GM12872 (cell line): ENCODE results near the gene PTPRD.

Experiments
- CTCF ChIP-seq: IDR thresholded peaks from 3 replicates; pipeline ENCODE4 v1.5.1; 2011; ENCODE audit warnings: low read depth, mild to moderate bottlenecking, low read length, moderate library complexity; ENCODE audit not compliant: insufficient read depth

Gene PTPRD

GRCh38 chr9:10135553-10135952 is 477.2 kb downstream of the PTPRD start:
- no peak for TF ChIP-seq CTCF

GRCh38 chr9:10134266-10134665 is 478.5 kb downstream of the PTPRD start:
- no peak for TF ChIP-seq CTCF

- TF ChIP-seq CTCF = no peak
Observed at GRCh38 chr9:10130061-10130675, 482.6 kb downstream of the PTPRD start.

- no peak for TF ChIP-seq CTCF
Observed at GRCh38 chr9:10127867-10128266, 484.9 kb downstream of the PTPRD start.

GRCh38 chr9:10112798-10113197 is 500.0 kb downstream of the PTPRD start:
- no peak for TF ChIP-seq CTCF

- TF ChIP-seq CTCF = no peak
Observed at GRCh38 chr9:10112070-10112469, 500.7 kb downstream of the PTPRD start.

GRCh38 chr9:10108815-10109214 is 504.0 kb downstream of the PTPRD start:
- TF ChIP-seq CTCF = no peak

GRCh38 chr9:10104774-10105173 is 508.0 kb downstream of the PTPRD start:
- TF ChIP-seq CTCF = no peak
